GM12878 (cell line): ENCODE results near the gene PTPN12. TPM values are rescaled to one million over a fixed set of nuclear protein-coding genes. Genes with fewer than 3 reads are reported as not detected.

ENCODE experiments used
- ATAC-seq: fragments of 200-7000 bp; cut with Tn5 transposase; 3 replicates; pipeline ENCODE4 v1.9.1; 2020; ENCODE audit warnings: mild to moderate bottlenecking, moderate library complexity
- BruUV-seq: library from RNA; stranded (reverse); fragments of 400-500 nt; replicated peaks from 2 replicates; lab custom pipeline; 2021; lab: Mats Ljungman, UMichigan
- CTCF ChIA-PET: fragments of 300-600 bp; sonication (Branson Sonifier 250); formaldehyde crosslinking; extraction: SDS; loops from one replicate; lab custom pipeline; 2021; ENCODE audit warnings: inconsistent platforms; lab: Yijun Ruan, JAX
- POLR2A ChIA-PET: fragments of 350-600 bp; formaldehyde crosslinking; extraction: SDS; loops from one replicate; lab custom pipeline; 2021; ENCODE audit warnings: inconsistent platforms; lab: Charles Lee
- RAD21 ChIA-PET: fragments of 300-600 bp; sonication (Branson Sonifier 250); formaldehyde crosslinking; loops from one replicate; lab custom pipeline; 2023; ENCODE audit warnings: antibody characterized with exemption; ENCODE audit not compliant: unreplicated experiment; lab: Charles Lee
- SMC1A ChIA-PET: fragments of 300-600 bp; sonication (Branson Sonifier 250); formaldehyde crosslinking; loops from one replicate; lab custom pipeline; 2023; ENCODE audit not compliant: unreplicated experiment, uncharacterized antibody; lab: Charles Lee
- DNase-seq: peaks from one replicate; pipeline ENCODE4 v3.0.0-alpha.2; 2011; ENCODE audit warnings: low read depth, low spot score
- FAIRE-seq: peaks from 3 replicates; lab custom pipeline; 2011; peaks lifted over from hg19 to GRCh38; lab: Jason Lieb, UNC
- H2AFZ ChIP-seq: 2 replicates; pipeline ENCODE4 v1.6.0; 2011; ENCODE audit warnings: low read depth, low read length, control low read depth; ENCODE audit not compliant: control insufficient read depth
- H3K27ac ChIP-seq: 2 replicates; pipeline ENCODE4 v1.5.1; 2011; ENCODE audit warnings: control low read depth; ENCODE audit not compliant: control insufficient read depth, insufficient read depth
- H3K27me3 ChIP-seq, 2 experiments: replicated peaks in 1 of 2; 2 replicates each; pipeline versions ENCODE4 v1.6.0 to v1.6.1; 2011; ENCODE audit warnings: low read length in 1 of 2; ENCODE audit not compliant: control insufficient read depth in 2 of 2, insufficient read depth in 2 of 2
- H3K36me3 ChIP-seq, 2 experiments: 2 replicates each; pipeline ENCODE4 v1.5.1; 2011; ENCODE audit warnings: low read length in 1 of 2; ENCODE audit not compliant: control insufficient read depth in 2 of 2, insufficient read depth in 2 of 2
- H3K4me1 ChIP-seq: 2 replicates; pipeline ENCODE4 v1.6.1; 2011; ENCODE audit warnings: mild to moderate bottlenecking, low read length, moderate library complexity, mixed read lengths; ENCODE audit not compliant: control insufficient read depth, insufficient read depth
- H3K4me2 ChIP-seq: 2 replicates; pipeline ENCODE4 v1.6.0; 2011; ENCODE audit warnings: control low read depth; ENCODE audit not compliant: control insufficient read depth, insufficient read depth
- H3K4me3 ChIP-seq: fragments of 200-600 bp; sonication (generic); 2 replicates; pipeline ENCODE4 v1.5.1; 2016
- H3K79me2 ChIP-seq: 2 replicates; pipeline ENCODE4 v1.6.0; 2011; ENCODE audit warnings: low read length; ENCODE audit not compliant: control insufficient read depth, insufficient read depth
- H3K9ac ChIP-seq: 2 replicates; pipeline ENCODE4 v1.8.0; 2011; ENCODE audit warnings: low read length, control low read depth, mixed read lengths; ENCODE audit not compliant: control insufficient read depth, insufficient read depth
- H3K9me3 ChIP-seq: replicated peaks from 3 replicates; pipeline ENCODE4 v1.5.1; 2011; ENCODE audit warnings: mild to moderate bottlenecking, low read length; ENCODE audit not compliant: control insufficient read depth, insufficient read depth
- H4K20me1 ChIP-seq: 2 replicates; pipeline ENCODE4 v1.6.0; 2011; ENCODE audit not compliant: control insufficient read depth, insufficient read depth
- BCL11A ChIP-seq: IDR thresholded peaks from 2 replicates; pipeline ENCODE4 v1.6.1; 2011; ENCODE audit warnings: low read depth, low read length
- CHD1 ChIP-seq: IDR thresholded peaks from 2 replicates; pipeline ENCODE4 v1.6.1; 2012; ENCODE audit warnings: low read depth, low read length, improper control_type of control experiment
- CREM ChIP-seq: IDR thresholded peaks from 2 replicates; pipeline ENCODE4 v1.6.1; 2014; ENCODE audit warnings: antibody characterized with exemption, low read depth
- NR2C2 ChIP-seq: IDR thresholded peaks from 2 replicates; pipeline ENCODE4 v1.6.1; 2011; ENCODE audit warnings: borderline replicate concordance, low read depth; ENCODE audit not compliant: control insufficient read depth, insufficient read length
- SKIL ChIP-seq: fragments of 450-650 bp; IDR thresholded peaks from 2 replicates; pipeline ENCODE4 v1.6.1; 2017; ENCODE audit warnings: mild to moderate bottlenecking, low read depth, inconsistent platforms; ENCODE audit not compliant: poor library complexity, severe bottlenecking
- ZNF207 ChIP-seq: fragments of 450-650 bp; IDR thresholded peaks from 2 replicates; pipeline ENCODE4 v1.6.1; 2014; ENCODE audit warnings: antibody characterized with exemption, mild to moderate bottlenecking, borderline replicate concordance
- WGBS: methylation state at CpG from one replicate; pipeline ENCODE4 v1.1.6; 2016; ENCODE audit warnings: low lambda C conversion rate; ENCODE audit not compliant: insufficient replicate concordance, insufficient coverage; ENCODE audit errors: missing lambda C conversion rate; 5-methylcytosine and 5-hydroxymethylcytosine counted together
- in situ Hi-C: fragments of 300-500 bp; cut with MboI; formaldehyde crosslinking; loops from 9 replicates; pipeline ENCODE4 v1.14.3; 2018; ENCODE audit warnings: mixed read lengths
- intact Hi-C: fragments of 100-400 bp; cut with micrococcal nuclease; formaldehyde crosslinking; loops from one replicate; pipeline ENCODE4 v1.14.2; 2022; ENCODE audit not compliant: unreplicated experiment
- polyA plus RNA-seq, 11 experiments: library from polyadenylated mRNA; depleted of rRNA in 4 of 11; unstranded in 6 of 11; stranded (reverse) in 5 of 11; fragments of >200 nt; fragmentation: Nextera tagmentation in 4 of 11; fragmentation: Illumina TruSeq in 1 of 11; extraction: Ambion mirVana in 4 of 11; extraction: Trizol in 1 of 11; gene quantifications; 1 replicate in 1 of 11; 2 replicates in 10 of 11; pipeline versions ENCODE4 v1.2.1 to v1.2.3, GENCODE V29; 2011 to 2016; ENCODE audit warnings: inconsistent platforms in 2 of 11, missing spikeins in 2 of 11, low read depth in 1 of 11
- total RNA-seq, 4 experiments: library from RNA; depleted of rRNA in 3 of 4; stranded (reverse); fragments of >200 nt in 3 of 4; fragmentation: Illumina TruSeq in 1 of 4; extraction: Trizol in 1 of 4; gene quantifications; 2 replicates each; pipeline versions ENCODE4 v1.2.1 to v1.2.3, GENCODE V29; 2013 to 2021

PTPN12 gene
- total and polyA plus RNA-seq, 10 of the 15 experiments (the other 5 are each of a cell fraction or from before 2014, with no cell fraction given), result 6.6 to 52.9 (median 17.4) TPM

- BruUV-seq, result no TSS peak
- H3K36me3 ChIP-seq, result peaks cover 0 to 4% of the 10 kb centered on the region in 2 experiments
- no peak for DNase-seq
- ATAC-seq, result no peak
- no peak for FAIRE-seq
- 100% methylated on average over 3 of the region's 3 CpGs for WGBS
- CTCF ChIA-PET, result interaction anchor here (1.5 kb wide), 1 partner anchor 74 kb away, joined by 4 read pairs; no protein-coding TSS in a partner anchor
- H3K4me3 ChIP-seq, result no peak overlapping the region
- intact Hi-C loops, result no loop called here
- H4K20me1 ChIP-seq, result no peaks in the 10 kb centered on the region
- SMC1A ChIA-PET, result interaction anchor here (1.2 to 1.5 kb wide), 2 partner anchors 11 to 40 kb away, joined by 3 read pairs; no protein-coding TSS in a partner anchor
- in situ Hi-C loops, result no loop called here
- no peak overlapping the region for H2AFZ ChIP-seq
- no peak overlapping the region for H3K27ac ChIP-seq
- no peaks in the 10 kb centered on the region for H3K9me3 ChIP-seq
- H3K9ac ChIP-seq, result no peak overlapping the region
- H3K27me3 ChIP-seq, result no peaks in the 10 kb centered on the region
- no peaks in the 10 kb centered on the region for H3K79me2 ChIP-seq
- TF ChIP-seq BCL11A, result no peak
- no peak for TF ChIP-seq SKIL
- TF ChIP-seq ZNF207, result no peak
- no peak for TF ChIP-seq CREM
- no peak for TF ChIP-seq NR2C2
- no peak for TF ChIP-seq CHD1
- TF ChIP-seq, all 136 proteins: peak for 0
- Histone ChIP-seq H3K4me2 (no peak overlapping the region), H3K4me1 (no peaks in the 10 kb centered on the region)
- ChIA-PET POLR2A (interaction anchor here (1.0 kb wide), 1 partner anchor 12 kb away, joined by 3 read pairs; no protein-coding TSS in a partner anchor), RAD21 (no interaction called here)
Measured at GRCh38 chr7:77576856-77577255, 39.8 kb downstream of the PTPN12 start.
